Measurements from ENCODE around the gene NIN.
A peak's percentile ranks its signal among the peaks of the same experiment; 100 is the strongest.

The NIN gene

GRCh38 chr14:50865391-50866076, 34.6 kb upstream of the NIN start:
- no peak overlapping the region for H3K4me3 ChIP-seq (ENCODE audit: low read depth, low read length)
- no peak for DNase-seq (ENCODE audit: low read depth)
- TF ChIP-seq CTCF (IDR thresholded peaks at IDR 0.05; ENCODE audit: insufficient read depth, low read depth, low read length, missing control alignments): no peak

GRCh38 chr14:50864946-50865345, 34.0 kb upstream of the NIN start:
- DNase-seq (ENCODE audit: low read depth): no peak
- no peak overlapping the region for H3K4me3 ChIP-seq (ENCODE audit: low read depth, low read length)
- TF ChIP-seq CTCF (IDR thresholded peaks at IDR 0.05; ENCODE audit: insufficient read depth, low read depth, low read length, missing control alignments): no peak

GRCh38 chr14:50864237-50864636, 33.3 kb upstream of the NIN start:
- no peak for TF ChIP-seq CTCF (IDR thresholded peaks at IDR 0.05; ENCODE audit: insufficient read depth, low read depth, low read length, missing control alignments)
- DNase-seq (ENCODE audit: low read depth): no peak
- no peak overlapping the region for H3K4me3 ChIP-seq (ENCODE audit: low read depth, low read length)

GRCh38 chr14:50862036-50862570, 31.1 kb upstream of the NIN start:
- no peak for DNase-seq (ENCODE audit: low read depth)
- no peak for TF ChIP-seq CTCF (IDR thresholded peaks at IDR 0.05; ENCODE audit: insufficient read depth, low read depth, low read length, missing control alignments)
- no peak overlapping the region for H3K4me3 ChIP-seq (ENCODE audit: low read depth, low read length)

GRCh38 chr14:50860478-50861086, 29.6 kb upstream of the NIN start:
- peak; percentile 70 for TF ChIP-seq CTCF (IDR thresholded peaks at IDR 0.05; ENCODE audit: insufficient read depth, low read depth, low read length, missing control alignments)
- peak; percentile 90 for DNase-seq (ENCODE audit: low read depth)

GRCh38 chr14:50859296-50859624, 28.3 kb upstream of the NIN start:
- H3K4me3 ChIP-seq (ENCODE audit: low read depth, low read length): peak overlapping the region; percentile 75

More at GRCh38 chr14:50860478-50861086, 29.6 kb upstream of the NIN start:
- peak overlapping the region; percentile 75 for H3K4me3 ChIP-seq (ENCODE audit: low read depth, low read length)

More at GRCh38 chr14:50859296-50859624, 28.3 kb upstream of the NIN start:
- no peak for TF ChIP-seq CTCF (IDR thresholded peaks at IDR 0.05; ENCODE audit: insufficient read depth, low read depth, low read length, missing control alignments)
- DNase-seq (ENCODE audit: low read depth): peak; percentile 11
